ENCODE results near the gene LINS1.

GRCh38 chr15:100650685-100651084 lies 48.7 kb upstream of the LINS1 start:
- TF ChIP-seq FOXK2 (IDR thresholded peaks at IDR 0.05), result no peak
- TF ChIP-seq MXI1 (IDR thresholded peaks at IDR 0.05; ENCODE audit: low read depth, low read length), result no peak
- TF ChIP-seq ZNF592 (IDR thresholded peaks at IDR 0.05), result no peak
- TF ChIP-seq EP300 (IDR thresholded peaks at IDR 0.05; ENCODE audit: borderline replicate concordance in 1 of 2, control insufficient read depth in 1 of 2, low read depth in 2 of 2, low read length in 2 of 2), result no peak
- TF ChIP-seq PAX5 (IDR thresholded peaks at IDR 0.05; ENCODE audit: borderline replicate concordance, low read depth, low read length), result no peak
- no peak for TF ChIP-seq SUPT20H (IDR thresholded peaks at IDR 0.05; ENCODE audit: borderline replicate concordance, control insufficient read depth, low read depth, low read length)
- TF ChIP-seq RELA (IDR thresholded peaks at IDR 0.05; ENCODE audit: borderline replicate concordance, partially characterized antibody), result no peak
- no peak for TF ChIP-seq ZNF24 (IDR thresholded peaks at IDR 0.05)
- TF ChIP-seq NFXL1 (IDR thresholded peaks at IDR 0.05; ENCODE audit: borderline replicate concordance), result no peak
- no peak for TF ChIP-seq USF2 (IDR thresholded peaks at IDR 0.05; ENCODE audit: borderline replicate concordance, low read depth, low read length)
